ENCODE data around the gene AKAP9.
"Not testable (repeated sequence)": the region's sequence is repeated elsewhere in the genome, so short reads cannot be mapped to it uniquely, and the experiment has no call there.

- not testable (repeated sequence) for TF ChIP-seq CTCF (IDR thresholded peaks at IDR 0.05; ENCODE audit: insufficient read depth, low read length, poor library complexity, severe bottlenecking); EZH2phosphoT487 (conservative IDR thresholded peaks at IDR 0.05; ENCODE audit: low read length)
These were observed 162.2 kb downstream of the AKAP9 start for GRCh38 chr7:92102862-92103261.
